Astrocyte (in vitro differentiated cells and primary cell): Measurements from ENCODE around the gene DERL3. TPM values are rescaled to one million over a fixed set of nuclear protein-coding genes. Genes with fewer than 3 reads are reported as not detected.

ENCODE experiments used
- DNase-seq: peaks from one replicate; pipeline ENCODE4 v3.0.0-alpha.2; 2010; ENCODE audit warnings: low read depth
- FAIRE-seq: peaks from 2 replicates; lab custom pipeline; 2011; peaks lifted over from hg19 to GRCh38; lab: Jason Lieb, UNC
- H2AFZ ChIP-seq: 2 replicates; pipeline ENCODE4 v1.6.0; 2012; ENCODE audit warnings: low read depth, low read length, inconsistent platforms
- H3K27ac ChIP-seq: 2 replicates; pipeline ENCODE4 v1.5.1; 2011; ENCODE audit warnings: low read depth, low read length, inconsistent platforms
- H3K27me3 ChIP-seq: 2 replicates; pipeline ENCODE4 v1.6.0; 2011; ENCODE audit warnings: low read length, inconsistent platforms; ENCODE audit not compliant: insufficient read depth
- H3K36me3 ChIP-seq: 2 replicates; pipeline ENCODE4 v1.5.1; 2011; ENCODE audit warnings: low read length, inconsistent platforms; ENCODE audit not compliant: insufficient read depth
- H3K4me1 ChIP-seq: 2 replicates; pipeline ENCODE4 v1.5.1; 2011; ENCODE audit warnings: low read length, inconsistent platforms; ENCODE audit not compliant: insufficient read depth
- H3K4me2 ChIP-seq: 2 replicates; pipeline ENCODE4 v1.6.0; 2012; ENCODE audit warnings: low read length, inconsistent platforms
- H3K4me3 ChIP-seq: 2 replicates; pipeline ENCODE4 v1.5.1; 2011; ENCODE audit warnings: low read depth, mild to moderate bottlenecking, low read length, inconsistent platforms; ENCODE audit not compliant: insufficient read depth
- H3K79me2 ChIP-seq: 2 replicates; pipeline ENCODE4 v1.6.0; 2012; ENCODE audit warnings: mild to moderate bottlenecking, low read length, inconsistent platforms; ENCODE audit not compliant: insufficient read depth
- H3K9ac ChIP-seq: 2 replicates; pipeline ENCODE4 v1.6.0; 2012; ENCODE audit warnings: mild to moderate bottlenecking, low read length, inconsistent platforms
- H3K9me3 ChIP-seq: 2 replicates; pipeline ENCODE4 v1.5.1; 2012; ENCODE audit warnings: low read depth, mild to moderate bottlenecking, low read length, inconsistent platforms; ENCODE audit not compliant: insufficient read depth
- H4K20me1 ChIP-seq: 2 replicates; pipeline ENCODE4 v1.6.0; 2012; ENCODE audit warnings: low read length, inconsistent platforms; ENCODE audit not compliant: insufficient read depth
- H3K27ac Mint-ChIP-seq: one replicate; pipeline ENCODE4 v1.8.0; 2021; ENCODE audit warnings: mild to moderate bottlenecking, mixed read lengths; ENCODE audit not compliant: unreplicated experiment
- H3K27me3 Mint-ChIP-seq: one replicate; pipeline ENCODE4 v1.8.0; 2021; ENCODE audit warnings: low read depth, mixed read lengths; ENCODE audit not compliant: unreplicated experiment
- H3K36me3 Mint-ChIP-seq: one replicate; pipeline ENCODE4 v1.8.0; 2021; ENCODE audit warnings: low read depth, mixed read lengths; ENCODE audit not compliant: unreplicated experiment
- H3K4me1 Mint-ChIP-seq: one replicate; pipeline ENCODE4 v1.8.0; 2021; ENCODE audit warnings: low read depth, mixed read lengths; ENCODE audit not compliant: unreplicated experiment
- H3K4me3 Mint-ChIP-seq: one replicate; pipeline ENCODE4 v1.8.0; 2021; ENCODE audit warnings: mild to moderate bottlenecking, moderate library complexity, mixed read lengths; ENCODE audit not compliant: unreplicated experiment
- H3K9me3 Mint-ChIP-seq: one replicate; pipeline ENCODE4 v1.8.0; 2021; ENCODE audit warnings: mild to moderate bottlenecking, mixed read lengths; ENCODE audit not compliant: unreplicated experiment
- CTCF ChIP-seq: IDR thresholded peaks from 2 replicates; pipeline ENCODE4 v1.5.1; 2011; ENCODE audit warnings: low read depth, mild to moderate bottlenecking, inconsistent platforms, low read length, moderate library complexity; ENCODE audit not compliant: insufficient read depth
- EZH2 ChIP-seq: IDR thresholded peaks from 2 replicates; pipeline ENCODE4 v1.6.1; 2012; ENCODE audit warnings: mild to moderate bottlenecking, low read length, inconsistent platforms; ENCODE audit not compliant: insufficient read depth
- total RNA-seq: library from RNA; stranded (reverse); gene quantifications from 2 replicates; pipeline ENCODE4 v1.2.1, GENCODE V29; 2021

Gene DERL3
- total RNA-seq, 1 donor from 2014 or later, result 0.82 TPM

- Histone ChIP-seq H3K4me3 (no peak overlapping the region), H3K36me3 (no peaks in the 10 kb centered on the region), H3K4me2 (peak overlapping the region; percentile 77), H3K79me2 (no peaks in the 10 kb centered on the region), H3K4me1 (peaks cover 18% of the 10 kb centered on the region), H4K20me1 (no peaks in the 10 kb centered on the region), H3K27me3 (no peaks in the 10 kb centered on the region), H2AFZ (peak overlapping the region; percentile 85), H3K9ac (no peak overlapping the region), H3K9me3 (no peaks in the 10 kb centered on the region), H3K27ac (no peak overlapping the region)
- Mint-ChIP-seq H3K4me3 (no peak overlapping the region), H3K36me3 (no peaks in the 10 kb centered on the region), H3K9me3 (no peaks in the 10 kb centered on the region), H3K27ac (no peak overlapping the region), H3K4me1 (peaks cover 32% of the 10 kb centered on the region), H3K27me3 (peaks cover 9% of the 10 kb centered on the region)
- TF ChIP-seq CTCF, result peak; percentile 68
- no peak for TF ChIP-seq EZH2
- FAIRE-seq, result no peak
- no peak for DNase-seq
Measured at GRCh38 chr22:23849009-23850006, 10.5 kb upstream of the DERL3 start.

GRCh38 chr22:23847991-23848864, 9.4 kb upstream of the DERL3 start:
- H3K4me2 ChIP-seq, result no peak overlapping the region
- no peak overlapping the region for H2AFZ ChIP-seq
- Mint-ChIP-seq H3K27me3 (peaks cover 9% of the 10 kb centered on the region), H3K27ac (peak overlapping the region; percentile 26), H3K36me3 (no peaks in the 10 kb centered on the region), H3K4me1 (peaks cover 32% of the 10 kb centered on the region), H3K4me3 (no peak overlapping the region), H3K9me3 (no peaks in the 10 kb centered on the region)
- no peak overlapping the region for H3K9ac ChIP-seq
- FAIRE-seq (no peak), DNase-seq (no peak)
- peaks cover 21% of the 10 kb centered on the region for H3K4me1 ChIP-seq
- no peaks in the 10 kb centered on the region for H3K27me3 ChIP-seq
- H3K79me2 ChIP-seq, result no peaks in the 10 kb centered on the region
- H3K36me3 ChIP-seq, result no peaks in the 10 kb centered on the region
- no peaks in the 10 kb centered on the region for H3K9me3 ChIP-seq
- H4K20me1 ChIP-seq, result no peaks in the 10 kb centered on the region
- no peak overlapping the region for H3K27ac ChIP-seq
- TF ChIP-seq CTCF, result no peak
- no peak for TF ChIP-seq EZH2
- H3K4me3 ChIP-seq, result no peak overlapping the region
